ENCODE data around the gene CNGA1.

Gene CNGA1

GRCh38 chr4:47914220-47914925 is 102.1 kb downstream of the CNGA1 start, which contains the start of gene NFXL1 (continued):
- TF ChIP-seq ZFP30 (CRISPR knock-in tag; IDR thresholded peaks at IDR 0.05) (no peak), POU6F1 (CRISPR knock-in tag; IDR thresholded peaks at IDR 0.05; ENCODE audit: borderline replicate concordance, low read depth) (no peak), CSDC2 (CRISPR knock-in tag; IDR thresholded peaks at IDR 0.05) (no peak), CREB5 (CRISPR knock-in tag; IDR thresholded peaks at IDR 0.05; ENCODE audit: low read depth) (no peak), BACH2 (CRISPR knock-in tag; IDR thresholded peaks at IDR 0.05; ENCODE audit: borderline replicate concordance) (no peak), GLIS3 (CRISPR knock-in tag; IDR thresholded peaks at IDR 0.05) (no peak), ZFP3 (CRISPR knock-in tag; IDR thresholded peaks at IDR 0.05) (no peak)

- TF ChIP-seq BACH2 (CRISPR knock-in tag; IDR thresholded peaks at IDR 0.05; ENCODE audit: borderline replicate concordance) (no peak), ZNF8 (CRISPR knock-in tag; IDR thresholded peaks at IDR 0.05) (no peak)
- peak; percentile 64 for ATAC-seq
Observed at GRCh38 chr4:47913861-47914219, 102.6 kb downstream of the CNGA1 start.

GRCh38 chr4:47913330-47913729 is 103.2 kb downstream of the CNGA1 start:
- ATAC-seq: peak; percentile 7; the same call in 1 of the 3 replicates
- TF ChIP-seq ZNF8 (CRISPR knock-in tag; IDR thresholded peaks at IDR 0.05) (no peak), BACH2 (CRISPR knock-in tag; IDR thresholded peaks at IDR 0.05; ENCODE audit: borderline replicate concordance) (no peak), OSR1 (CRISPR knock-in tag; IDR thresholded peaks at IDR 0.05) (no peak), ISL1 (CRISPR knock-in tag; IDR thresholded peaks at IDR 0.05) (no peak), RARB (CRISPR knock-in tag; IDR thresholded peaks at IDR 0.05) (no peak)

DNA sequence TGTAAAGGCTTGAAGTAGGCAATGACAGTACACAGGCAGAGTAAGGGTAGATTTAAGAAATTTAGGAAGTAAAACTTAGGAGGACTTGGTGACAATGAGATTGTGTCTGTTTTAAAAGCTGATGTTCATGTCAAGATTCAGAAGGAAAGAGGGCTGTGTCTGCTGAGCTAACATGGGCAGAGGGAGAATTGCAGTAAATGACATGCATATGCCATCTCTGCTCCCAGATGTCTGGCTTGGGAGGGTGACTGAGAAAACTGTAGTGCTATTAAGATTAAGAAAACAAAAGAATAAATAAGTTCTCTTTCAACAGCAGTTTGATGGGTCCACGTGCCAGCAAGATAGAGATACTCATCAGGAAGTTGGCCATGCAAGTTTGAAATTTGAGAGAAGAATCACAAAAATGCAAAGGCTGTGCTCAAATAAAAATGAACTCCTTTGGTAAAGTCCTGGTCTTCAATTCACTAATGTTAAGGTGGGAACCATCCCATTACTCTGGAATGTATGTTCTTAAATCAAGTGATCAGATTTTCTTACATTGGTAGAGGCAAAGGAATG is 109.3 kb downstream of the CNGA1 start:
- ATAC-seq: peak; percentile 63
- TF ChIP-seq, protein P1, sequence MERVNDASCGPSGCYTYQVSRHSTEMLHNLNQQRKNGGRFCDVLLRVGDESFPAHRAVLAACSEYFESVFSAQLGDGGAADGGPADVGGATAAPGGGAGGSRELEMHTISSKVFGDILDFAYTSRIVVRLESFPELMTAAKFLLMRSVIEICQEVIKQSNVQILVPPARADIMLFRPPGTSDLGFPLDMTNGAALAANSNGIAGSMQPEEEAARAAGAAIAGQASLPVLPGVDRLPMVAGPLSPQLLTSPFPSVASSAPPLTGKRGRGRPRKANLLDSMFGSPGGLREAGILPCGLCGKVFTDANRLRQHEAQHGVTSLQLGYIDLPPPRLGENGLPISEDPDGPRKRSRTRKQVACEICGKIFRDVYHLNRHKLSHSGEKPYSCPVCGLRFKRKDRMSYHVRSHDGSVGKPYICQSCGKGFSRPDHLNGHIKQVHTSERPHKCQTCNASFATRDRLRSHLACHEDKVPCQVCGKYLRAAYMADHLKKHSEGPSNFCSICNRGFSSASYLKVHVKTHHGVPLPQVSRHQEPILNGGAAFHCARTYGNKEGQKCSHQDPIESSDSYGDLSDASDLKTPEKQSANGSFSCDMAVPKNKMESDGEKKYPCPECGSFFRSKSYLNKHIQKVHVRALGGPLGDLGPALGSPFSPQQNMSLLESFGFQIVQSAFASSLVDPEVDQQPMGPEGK (CRISPR knock-in tag; IDR thresholded peaks at IDR 0.05; ENCODE audit: borderline replicate concordance): no peak
- TF ChIP-seq ARNTL (CRISPR knock-in tag; IDR thresholded peaks at IDR 0.05; ENCODE audit: borderline replicate concordance, low read depth) (no peak), ESRRG (CRISPR knock-in tag; IDR thresholded peaks at IDR 0.05) (no peak), TOX (CRISPR knock-in tag; IDR thresholded peaks at IDR 0.05; ENCODE audit: borderline replicate concordance) (no peak), ZC3H10 (CRISPR knock-in tag; IDR thresholded peaks at IDR 0.05) (no peak), CSDC2 (CRISPR knock-in tag; IDR thresholded peaks at IDR 0.05) (no peak)

GRCh38 chr4:47899639-47900038 is 116.8 kb downstream of the CNGA1 start:
- no peak for ATAC-seq
- TF ChIP-seq PPARA (CRISPR knock-in tag; IDR thresholded peaks at IDR 0.05; ENCODE audit: borderline replicate concordance) (no peak), ZNF565 (CRISPR knock-in tag; conservative IDR thresholded peaks at IDR 0.05; ENCODE audit: low read depth) (no peak), ZFP30 (CRISPR knock-in tag; IDR thresholded peaks at IDR 0.05) (no peak), OSR1 (CRISPR knock-in tag; IDR thresholded peaks at IDR 0.05) (no peak)

DNA sequence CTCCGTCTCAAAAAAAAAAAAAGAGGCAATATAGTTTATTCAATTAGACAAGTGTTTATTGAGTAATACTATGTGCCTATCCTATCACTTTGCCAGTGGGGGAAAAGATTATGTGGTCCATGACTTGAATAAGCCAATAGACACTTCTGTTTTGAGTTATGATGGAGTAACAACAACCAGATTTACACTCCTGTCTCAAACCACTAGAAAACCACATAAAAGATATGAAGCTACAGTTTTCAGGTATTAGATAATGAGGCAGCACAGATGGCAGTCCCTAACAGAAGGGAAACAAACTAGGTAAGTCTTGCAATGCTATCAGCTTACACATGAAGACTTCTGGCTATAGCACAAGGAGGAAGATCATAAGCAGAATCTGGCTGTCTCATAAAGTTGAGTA is 124.6 kb downstream of the CNGA1 start:
- TF ChIP-seq ESRRG (CRISPR knock-in tag; IDR thresholded peaks at IDR 0.05) (no peak), ZFP3 (CRISPR knock-in tag; IDR thresholded peaks at IDR 0.05) (no peak)
- no peak for ATAC-seq
